D341Med (cell line): ENCODE results near the gene ZBTB18.
"Not testable (repeated sequence)": the region's sequence is repeated elsewhere in the genome, so short reads cannot be mapped to it uniquely, and the experiment has no call there.

ENCODE experiments used
- DNase-seq: peaks from one replicate; pipeline ENCODE4 v3.0.0; 2012; ENCODE audit warnings: low spot score

ZBTB18 gene

DNA sequence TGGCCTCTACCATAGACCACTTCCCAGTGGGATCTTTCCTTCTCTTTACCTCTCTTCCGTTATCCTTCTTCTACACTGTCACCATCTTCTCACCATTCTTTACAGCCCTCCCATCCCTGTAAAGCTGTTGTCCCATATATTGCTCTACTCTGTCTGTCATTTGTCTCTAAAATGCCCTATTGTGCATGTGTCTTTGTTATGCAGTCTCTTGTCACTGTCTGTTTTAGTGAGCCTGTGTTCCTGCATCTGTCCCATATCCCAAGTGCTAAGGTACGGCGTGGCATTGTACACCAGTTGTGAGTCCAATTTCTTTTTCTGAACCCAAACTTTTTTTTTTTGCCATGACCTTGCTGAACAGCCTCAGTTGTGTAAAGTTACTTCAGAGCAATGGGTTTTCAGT is 8.8 kb upstream of the ZBTB18 start:
- no peak for DNase-seq

GRCh38 chr1:244044423-244044822 is 6.7 kb upstream of the ZBTB18 start:
- DNase-seq = no peak

GRCh38 chr1:244046254-244046653 is 4.8 kb upstream of the ZBTB18 start:
- not testable (repeated sequence) for DNase-seq

- no peak for DNase-seq
Observed at GRCh38 chr1:244046907-244047611, 4.0 kb upstream of the ZBTB18 start.

DNA sequence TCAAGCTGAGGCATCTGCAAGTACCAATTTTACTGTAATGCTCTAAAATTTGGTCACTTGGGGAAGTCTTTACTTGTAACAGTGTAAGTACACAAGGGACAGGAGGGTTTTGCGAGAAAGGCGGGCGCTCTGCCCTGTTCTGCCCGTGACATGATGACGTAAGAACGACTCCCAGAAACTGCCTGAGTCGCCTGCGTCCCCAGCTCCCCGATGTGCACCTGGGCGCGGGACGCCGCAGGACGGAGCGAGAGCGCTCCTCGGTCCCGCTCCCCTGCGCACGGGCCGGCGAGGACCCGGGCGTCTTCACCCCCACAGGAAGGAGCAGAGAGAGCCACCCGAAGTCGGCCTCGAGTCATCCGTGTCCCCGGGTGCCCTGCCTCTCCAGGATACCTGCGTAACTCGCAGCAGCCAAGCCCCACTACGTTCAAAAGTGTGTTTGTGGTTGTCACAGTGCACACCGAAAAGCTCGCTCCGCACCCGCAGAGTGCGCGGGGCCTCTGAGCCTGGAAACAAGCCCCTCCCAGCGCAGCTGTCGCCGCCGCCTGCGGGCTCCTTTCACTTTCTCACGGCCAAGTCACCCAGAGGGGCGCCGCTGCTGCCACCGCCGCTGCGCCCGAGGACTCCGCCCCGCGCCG is 3.3 kb upstream of the ZBTB18 start:
- no peak for DNase-seq

- peak; percentile 98 for DNase-seq
Observed at GRCh38 chr1:244048256-244049161, 2.6 kb upstream of the ZBTB18 start.

DNA sequence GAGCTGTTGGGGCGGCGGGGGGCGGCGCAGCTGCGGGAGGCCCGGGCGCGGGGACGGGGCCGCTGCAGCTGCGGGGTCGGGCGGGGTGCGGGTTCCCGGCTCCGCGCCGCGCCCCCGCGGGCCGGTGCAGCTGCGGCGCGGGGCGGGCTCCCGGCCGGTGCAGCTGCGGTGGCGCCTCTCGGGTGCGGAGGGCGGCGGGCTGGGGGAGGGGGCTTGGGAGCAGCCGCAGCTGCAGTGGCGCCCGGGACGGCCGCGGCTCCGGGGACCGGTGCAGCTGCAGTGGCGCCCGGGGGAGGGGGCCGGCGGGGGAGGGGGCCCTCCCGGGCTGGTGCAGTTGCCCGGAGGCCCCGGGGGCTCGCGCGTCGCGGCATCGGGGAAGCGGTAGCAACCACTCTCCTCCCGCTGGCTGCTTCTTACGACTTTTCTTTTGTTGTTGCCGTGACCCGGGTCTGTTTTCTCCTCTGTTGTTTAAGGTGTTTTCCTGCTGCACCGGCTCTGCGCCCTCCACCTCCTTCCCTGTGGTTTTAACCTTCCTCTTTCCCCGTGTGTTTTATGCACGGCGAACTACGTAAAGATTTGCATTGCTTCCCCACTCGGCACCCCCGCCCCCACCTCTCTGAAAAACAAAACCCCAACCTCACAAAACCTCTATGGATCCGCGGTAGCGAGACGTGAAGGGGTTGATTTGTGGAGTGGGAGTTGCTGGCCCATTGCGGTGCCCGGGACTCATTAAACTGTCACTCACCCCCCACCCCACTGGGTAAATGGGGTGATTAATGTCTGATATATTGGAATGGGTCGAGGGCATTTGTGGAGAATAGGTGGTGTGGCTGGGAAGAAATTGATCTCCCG is 1.7 kb upstream of the ZBTB18 start:
- peak; percentile 70 for DNase-seq

DNA sequence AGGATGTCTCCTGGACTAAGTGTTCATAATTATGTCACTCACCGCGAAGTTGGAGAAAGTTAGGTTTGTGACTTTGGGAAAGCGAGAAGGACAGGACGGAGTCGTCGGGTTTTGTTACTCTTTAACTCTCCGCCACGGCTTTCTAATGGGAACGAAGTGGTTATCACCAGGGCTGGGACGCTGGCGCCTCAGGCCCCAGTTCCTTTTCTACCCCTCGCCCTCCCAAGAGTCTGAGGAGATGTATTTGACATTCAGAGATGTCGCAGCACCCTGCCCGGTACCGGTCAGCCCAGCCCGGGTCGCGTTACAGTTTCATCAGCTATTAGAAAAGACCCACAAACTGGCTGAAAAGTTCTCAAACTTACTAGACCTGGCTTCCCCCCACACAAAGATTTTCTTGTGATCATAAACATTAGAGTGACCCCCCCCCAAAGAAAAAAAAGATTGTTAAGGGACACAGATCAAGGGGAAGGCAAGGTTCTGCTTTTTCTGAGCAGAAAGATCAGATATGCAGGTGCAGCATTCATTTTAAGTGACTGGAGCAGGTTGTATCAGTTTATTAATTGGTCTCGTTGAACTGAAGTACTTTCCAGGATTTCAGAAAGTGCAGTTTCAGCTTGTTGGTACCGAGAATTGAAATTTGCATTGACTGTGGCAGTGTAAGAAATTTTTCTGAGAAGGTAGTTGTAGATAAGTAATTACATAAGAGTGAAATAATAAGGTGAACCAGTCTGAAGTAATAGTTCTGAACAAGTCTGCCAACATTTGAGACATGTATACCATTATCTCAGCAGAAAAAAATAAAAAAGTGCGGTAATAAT is 859 bp upstream of the ZBTB18 start:
- DNase-seq = no peak

DNA sequence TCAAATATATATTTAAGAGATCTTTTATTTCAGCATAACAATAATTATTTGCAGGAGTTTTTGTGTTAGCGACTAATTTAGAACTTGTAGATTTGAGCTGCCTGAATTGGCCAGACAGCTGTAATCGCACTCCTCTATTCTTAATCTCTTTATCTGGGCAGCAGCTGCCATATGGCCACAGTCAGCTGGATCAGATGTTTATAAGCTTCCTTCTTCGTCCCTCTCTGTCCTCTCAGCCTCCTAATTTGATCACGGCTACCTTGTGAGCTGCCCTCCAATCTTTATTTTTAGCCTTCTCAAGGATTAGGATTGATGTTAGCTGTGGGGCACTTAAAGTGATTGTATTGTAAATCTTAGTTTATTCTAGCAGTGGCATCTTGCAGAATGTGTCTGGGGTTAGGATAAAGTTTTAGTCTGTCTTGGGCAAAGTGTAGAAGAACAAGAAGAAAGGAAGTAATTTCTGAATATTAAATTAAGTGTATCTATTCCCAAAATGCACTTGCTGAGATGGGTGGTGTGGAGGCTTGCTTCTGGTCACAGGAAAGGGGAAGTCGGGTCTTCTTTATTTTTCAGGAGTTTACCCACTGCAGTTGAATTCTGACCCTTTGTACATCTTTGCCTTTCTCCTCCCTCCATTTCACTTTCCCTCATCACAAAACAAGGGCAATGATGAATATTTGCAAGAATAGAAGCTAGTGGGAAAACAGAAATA is 1.1 kb downstream of the ZBTB18 start:
- DNase-seq = peak; percentile 76

- no peak for DNase-seq
Observed at GRCh38 chr1:244052728-244053312, 1.7 kb downstream of the ZBTB18 start.

DNA sequence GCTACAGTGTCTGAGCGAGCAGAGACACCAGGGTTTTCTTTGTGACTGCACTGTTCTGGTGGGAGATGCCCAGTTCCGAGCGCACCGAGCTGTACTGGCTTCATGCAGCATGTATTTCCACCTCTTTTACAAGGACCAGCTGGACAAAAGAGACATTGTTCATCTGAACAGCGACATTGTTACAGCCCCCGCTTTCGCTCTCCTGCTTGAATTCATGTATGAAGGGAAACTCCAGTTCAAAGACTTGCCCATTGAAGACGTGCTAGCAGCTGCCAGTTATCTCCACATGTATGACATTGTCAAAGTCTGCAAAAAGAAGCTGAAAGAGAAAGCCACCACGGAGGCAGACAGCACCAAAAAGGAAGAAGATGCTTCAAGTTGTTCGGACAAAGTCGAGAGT is 2.7 kb downstream of the ZBTB18 start:
- no peak for DNase-seq

GRCh38 chr1:244054247-244054923 is 3.3 kb downstream of the ZBTB18 start:
- no peak for DNase-seq

DNA sequence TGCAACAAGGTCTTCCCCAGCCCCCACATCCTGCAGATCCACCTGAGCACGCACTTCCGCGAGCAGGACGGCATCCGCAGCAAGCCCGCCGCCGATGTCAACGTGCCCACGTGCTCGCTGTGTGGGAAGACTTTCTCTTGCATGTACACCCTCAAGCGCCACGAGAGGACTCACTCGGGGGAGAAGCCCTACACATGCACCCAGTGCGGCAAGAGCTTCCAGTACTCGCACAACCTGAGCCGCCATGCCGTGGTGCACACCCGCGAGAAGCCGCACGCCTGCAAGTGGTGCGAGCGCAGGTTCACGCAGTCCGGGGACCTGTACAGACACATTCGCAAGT is 3.8 kb downstream of the ZBTB18 start:
- DNase-seq = no peak

- no peak for DNase-seq
Observed at GRCh38 chr1:244056577-244056976, 5.5 kb downstream of the ZBTB18 start.

DNA sequence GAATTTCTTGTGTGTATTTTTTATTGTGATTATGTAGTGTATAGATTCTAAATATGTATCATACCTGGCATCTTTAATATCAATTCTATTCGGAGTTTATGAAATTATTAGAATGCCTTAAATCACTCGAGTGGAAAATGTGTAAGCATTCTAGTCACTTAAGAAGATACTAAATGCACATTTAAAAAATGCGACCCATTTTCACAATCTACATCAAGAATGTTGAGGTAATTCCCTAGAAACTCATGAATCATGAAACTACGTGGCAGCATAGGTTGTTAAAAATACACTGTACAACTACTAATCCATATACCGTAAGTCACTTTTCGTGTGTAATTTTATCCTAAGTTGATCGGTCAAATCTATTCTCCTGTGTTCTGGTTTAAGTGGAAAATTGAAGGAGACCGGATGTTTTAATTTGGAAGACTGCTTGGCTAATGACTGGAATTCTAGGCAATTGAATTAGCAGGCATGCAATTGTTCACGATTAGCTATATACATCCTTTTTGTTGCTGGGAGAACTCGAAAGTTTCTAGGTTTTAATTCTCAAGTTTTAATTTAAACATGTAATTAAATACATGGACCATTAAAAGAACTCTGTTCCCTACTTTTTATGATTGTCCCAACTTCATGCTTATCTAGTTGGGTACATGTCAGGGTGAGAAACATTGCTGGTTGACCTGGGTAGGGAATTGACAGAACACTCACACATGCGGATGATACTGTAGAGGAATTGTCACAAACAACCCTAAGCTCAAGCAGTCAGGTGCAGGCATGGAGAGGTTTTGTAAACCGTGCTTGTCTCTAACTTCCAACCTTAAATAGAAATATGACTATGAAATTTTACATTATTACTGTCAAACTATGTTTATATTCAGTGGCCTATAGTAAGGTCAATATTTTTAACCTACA is 6.6 kb downstream of the ZBTB18 start:
- DNase-seq = no peak

GRCh38 chr1:244060117-244060516 is 9.0 kb downstream of the ZBTB18 start:
- no peak for DNase-seq

DNA sequence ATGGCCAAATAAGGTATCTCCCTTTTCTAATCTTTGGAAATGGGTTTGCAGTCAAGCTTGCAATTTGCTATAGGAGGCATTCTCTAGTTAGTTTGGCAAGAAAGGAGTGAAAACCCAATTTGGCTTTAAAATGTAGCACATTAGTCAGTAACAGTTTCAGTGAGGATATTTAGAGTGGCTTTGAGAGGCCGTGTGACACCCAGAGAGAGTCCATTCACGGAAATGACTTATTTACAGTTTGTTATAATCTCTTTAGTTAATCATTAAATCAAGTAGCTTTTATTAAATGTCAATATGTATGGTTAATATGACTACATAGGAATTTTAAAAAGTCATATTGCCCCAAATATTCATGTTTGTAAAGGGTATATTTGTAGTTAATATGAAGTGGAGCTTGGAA is 9.6 kb downstream of the ZBTB18 start:
- no peak for DNase-seq

GRCh38 chr1:244062156-244062725 is 11.2 kb downstream of the ZBTB18 start:
- DNase-seq = no peak
